ES-I3 (cell line): ENCODE data around the gene LY6G5B.

Experiments
- H3K36me3 ChIP-seq: 2 replicates; pipeline ENCODE4 v1.6.1; 2013; ENCODE audit warnings: mild to moderate bottlenecking, low read length, control low read depth, moderate library complexity; ENCODE audit not compliant: insufficient read depth
- H3K4me1 ChIP-seq: 2 replicates; pipeline ENCODE4 v1.6.1; 2013; ENCODE audit warnings: mild to moderate bottlenecking, control low read depth, low read length; ENCODE audit not compliant: insufficient read depth
- H3K9ac ChIP-seq: 2 replicates; pipeline ENCODE4 v1.6.1; 2013; ENCODE audit warnings: low read depth, mild to moderate bottlenecking, low read length, moderate library complexity
- H3K9me3 ChIP-seq: 2 replicates; pipeline ENCODE4 v1.6.1; 2013; ENCODE audit warnings: mild to moderate bottlenecking, low read length, moderate library complexity; ENCODE audit not compliant: control insufficient read depth, insufficient read depth

LY6G5B gene

GRCh38 chr6:31718265-31718664, 48.5 kb downstream of the LY6G5B start:
- H3K9me3 ChIP-seq = no peaks in the 10 kb centered on the region
- H3K36me3 ChIP-seq = no peaks in the 10 kb centered on the region
- peaks cover 15% of the 10 kb centered on the region for H3K4me1 ChIP-seq
- no peak overlapping the region for H3K9ac ChIP-seq

GRCh38 chr6:31719001-31719400, 49.2 kb downstream of the LY6G5B start:
- no peaks in the 10 kb centered on the region for H3K36me3 ChIP-seq
- peaks cover 8% of the 10 kb centered on the region for H3K4me1 ChIP-seq
- H3K9ac ChIP-seq = no peak overlapping the region
- H3K9me3 ChIP-seq = no peaks in the 10 kb centered on the region

DNA sequence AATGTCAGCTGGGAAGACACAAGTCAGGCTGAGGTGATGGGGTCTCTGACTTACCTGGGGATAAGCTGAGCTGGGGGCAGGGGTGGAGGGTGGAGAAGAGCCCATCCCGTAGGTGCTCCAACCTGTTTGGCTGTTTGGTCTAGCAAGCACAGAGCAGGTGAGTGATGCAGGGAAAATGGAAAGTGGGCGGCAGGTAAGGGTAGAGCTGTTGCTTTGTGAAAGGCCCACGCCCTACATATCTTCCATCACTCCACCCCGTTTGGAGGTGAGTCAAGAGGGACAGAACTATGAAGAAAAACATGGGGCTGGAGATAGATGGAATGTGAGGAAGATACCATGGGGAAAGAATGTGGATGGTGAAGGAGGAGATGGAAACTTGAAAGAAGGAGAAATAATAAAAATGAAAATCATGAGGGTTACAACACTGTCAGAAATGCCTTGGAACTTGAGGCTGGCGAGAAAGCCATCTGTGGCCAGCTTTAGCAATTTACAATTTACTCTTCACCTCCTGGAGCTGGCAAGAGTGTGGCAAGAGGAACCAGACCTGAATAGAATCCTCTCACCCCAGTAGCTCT, 50.5 kb downstream of the LY6G5B start:
- no peaks in the 10 kb centered on the region for H3K36me3 ChIP-seq
- peaks cover 3% of the 10 kb centered on the region; the same call in 1 of the 2 replicates for H3K4me1 ChIP-seq
- H3K9me3 ChIP-seq = no peaks in the 10 kb centered on the region
- H3K9ac ChIP-seq = no peak overlapping the region

GRCh38 chr6:31721351-31722020, 51.7 kb downstream of the LY6G5B start, which contains the start of gene LY6G6C:
TSS of gene LY6G6C (minus strand) at chr6:31721746. CDS start at chr6:31721679, 67 bp downstream.
- Histone ChIP-seq H3K36me3 (no peaks in the 10 kb centered on the region), H3K9me3 (no peaks in the 10 kb centered on the region), H3K4me1 (peaks cover 3% of the 10 kb centered on the region; the same call in 1 of the 2 replicates), H3K9ac (no peak within 1 kb of the TSS)

DNA sequence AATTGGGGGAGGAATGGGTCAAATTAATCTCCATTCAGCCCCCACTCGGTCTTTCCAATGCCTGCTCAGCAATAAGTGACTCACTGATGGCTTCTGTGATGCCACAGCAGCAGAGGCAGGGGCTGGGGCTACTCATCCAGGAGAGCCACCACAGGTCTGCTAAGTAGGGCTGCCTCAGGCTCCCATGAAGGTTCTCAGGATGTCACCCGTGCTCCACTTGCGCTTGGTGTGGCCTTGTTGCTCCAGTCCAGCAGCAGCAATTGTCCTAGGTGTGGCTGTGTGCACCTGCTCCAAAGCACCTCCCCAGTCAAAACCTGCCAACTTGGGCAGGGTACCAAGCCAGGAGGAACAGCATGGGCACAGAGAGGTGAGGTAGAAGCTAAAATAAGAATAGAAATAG, 52.4 kb downstream of the LY6G5B start:
- Histone ChIP-seq H3K9ac (no peak overlapping the region), H3K36me3 (no peaks in the 10 kb centered on the region), H3K9me3 (no peaks in the 10 kb centered on the region), H3K4me1 (peaks cover 3% of the 10 kb centered on the region; the same call in 1 of the 2 replicates)
